ENCODE data around the gene ELMO1.

Gene ELMO1

GRCh38 chr7:37341033-37341630 lies 107.5 kb downstream of the ELMO1 start:
- no peak for DNase-seq

GRCh38 chr7:37338966-37339365 lies 109.7 kb downstream of the ELMO1 start:
- DNase-seq, result no peak

GRCh38 chr7:37337522-37337921 lies 111.1 kb downstream of the ELMO1 start:
- DNase-seq, result no peak

- no peak for DNase-seq
Measured at GRCh38 chr7:37336259-37336658, 112.4 kb downstream of the ELMO1 start.

GRCh38 chr7:37333075-37333474 lies 115.6 kb downstream of the ELMO1 start:
- DNase-seq, result no peak

GRCh38 chr7:37332243-37333016 lies 116.2 kb downstream of the ELMO1 start:
- DNase-seq, result no peak

GRCh38 chr7:37330775-37331174 lies 117.9 kb downstream of the ELMO1 start:
- DNase-seq, result no peak

- no peak for DNase-seq
Measured at GRCh38 chr7:37329940-37330339, 118.7 kb downstream of the ELMO1 start.

GRCh38 chr7:37327288-37327687 lies 121.4 kb downstream of the ELMO1 start:
- no peak for DNase-seq

- no peak for DNase-seq
Measured at GRCh38 chr7:37323966-37324365, 124.7 kb downstream of the ELMO1 start.

GRCh38 chr7:37322831-37323230 lies 125.8 kb downstream of the ELMO1 start:
- DNase-seq, result no peak

GRCh38 chr7:37320848-37321468 lies 127.7 kb downstream of the ELMO1 start:
- no peak for DNase-seq

GRCh38 chr7:37320140-37320847 lies 128.4 kb downstream of the ELMO1 start:
- DNase-seq, result no peak

- no peak for DNase-seq
Measured at GRCh38 chr7:37318541-37318940, 130.1 kb downstream of the ELMO1 start.

GRCh38 chr7:37315772-37316715 lies 132.6 kb downstream of the ELMO1 start:
- no peak for DNase-seq

- no peak for DNase-seq
Measured at GRCh38 chr7:37312608-37313007, 136.1 kb downstream of the ELMO1 start.

GRCh38 chr7:37311355-37311754 lies 137.3 kb downstream of the ELMO1 start:
- no peak for DNase-seq

- no peak for DNase-seq
Measured at GRCh38 chr7:37310327-37311080, 138.2 kb downstream of the ELMO1 start.

GRCh38 chr7:37309493-37309892 lies 139.2 kb downstream of the ELMO1 start:
- no peak for DNase-seq

- DNase-seq, result no peak
Measured at GRCh38 chr7:37304921-37305320, 143.7 kb downstream of the ELMO1 start.

- DNase-seq, result no peak
Measured at GRCh38 chr7:37297546-37297945, 151.1 kb downstream of the ELMO1 start.

- no peak for DNase-seq
Measured at GRCh38 chr7:37295401-37295800, 153.3 kb downstream of the ELMO1 start.
